IPS DF 4.7 (cell line): ENCODE measurements around the gene PPP2R3C.
"Not testable (repeated sequence)": the region's sequence is repeated elsewhere in the genome, so short reads cannot be mapped to it uniquely, and the experiment has no call there.

Source experiments
- DNase-seq: peaks from one replicate; pipeline ENCODE4 v3.0.0-alpha.2; 2013; ENCODE audit warnings: low spot score; ENCODE audit errors: extremely low read depth

The PPP2R3C gene

DNA sequence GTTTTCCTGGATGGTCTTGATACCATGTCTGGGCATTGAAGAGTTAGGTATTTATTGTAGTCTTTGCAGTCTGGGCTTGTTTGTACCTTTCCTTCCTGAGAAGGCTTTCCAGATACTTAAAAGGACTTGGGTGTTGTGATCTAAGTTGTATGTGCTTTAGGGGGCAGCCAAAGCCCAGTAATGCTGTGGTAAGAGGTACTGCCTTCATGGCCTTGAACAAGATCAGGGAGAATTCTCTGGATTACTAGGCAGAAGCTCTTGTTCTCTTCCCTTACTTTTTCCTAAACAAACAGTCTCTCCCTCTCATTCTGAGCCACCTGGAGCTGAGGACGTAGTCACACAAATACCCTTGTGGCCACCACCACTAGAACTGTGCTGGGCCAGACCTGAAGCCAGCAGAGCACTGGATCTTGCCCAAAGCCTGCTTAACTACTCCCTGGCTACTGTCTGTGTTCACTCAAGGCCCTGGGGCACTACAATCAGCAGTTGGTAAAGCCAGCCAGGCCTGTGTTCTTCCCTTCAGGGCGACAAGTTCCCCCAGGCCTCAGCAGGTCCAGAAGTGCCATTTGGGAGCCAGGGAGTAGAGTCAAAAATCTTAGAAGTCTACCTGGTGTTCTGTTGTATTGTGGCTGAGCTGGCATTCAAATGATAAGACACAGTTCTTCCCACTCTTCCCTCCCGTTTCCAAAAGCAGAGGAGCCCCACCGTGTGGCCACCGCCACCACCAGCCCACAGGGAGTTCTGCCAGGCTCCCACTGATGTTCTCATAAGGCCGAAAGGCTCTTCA, 11.9 kb upstream of the PPP2R3C start:
- no peak for DNase-seq

DNA sequence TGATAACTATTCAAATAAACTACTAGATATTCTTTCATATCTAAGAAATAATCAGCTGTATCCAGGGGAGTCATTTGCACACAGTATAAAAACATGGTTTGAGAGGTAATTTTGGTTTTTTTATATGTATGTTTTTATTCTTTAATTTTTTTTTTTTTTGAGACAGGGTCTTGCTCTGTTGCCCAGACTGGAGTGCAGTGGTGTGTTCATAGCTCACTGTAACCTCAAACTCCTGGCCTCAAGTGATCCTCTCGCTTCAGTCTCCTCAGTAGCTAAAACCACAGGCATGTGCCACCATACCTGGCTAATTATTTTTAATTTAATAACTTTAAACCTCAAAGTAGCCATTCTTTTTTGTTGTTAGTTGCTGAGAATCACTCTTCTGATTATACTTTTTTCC, 2.3 kb upstream of the PPP2R3C start:
- DNase-seq, result no peak

DNA sequence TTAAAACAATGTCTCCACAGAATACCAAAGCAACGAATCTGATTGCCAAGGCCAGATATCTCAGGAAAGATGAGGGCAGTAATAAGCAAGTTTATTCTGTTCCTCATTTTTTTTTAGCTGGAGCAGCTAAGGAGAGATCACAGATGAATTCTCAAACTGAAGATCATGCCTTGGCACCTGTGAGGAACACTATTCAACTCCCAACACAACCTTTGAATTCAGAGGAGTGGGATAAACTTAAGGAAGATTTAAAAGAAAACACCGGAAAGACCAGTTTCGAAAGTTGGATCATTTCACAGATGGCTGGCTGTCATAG, 1.6 kb upstream of the PPP2R3C start:
- DNase-seq, result no peak

DNA sequence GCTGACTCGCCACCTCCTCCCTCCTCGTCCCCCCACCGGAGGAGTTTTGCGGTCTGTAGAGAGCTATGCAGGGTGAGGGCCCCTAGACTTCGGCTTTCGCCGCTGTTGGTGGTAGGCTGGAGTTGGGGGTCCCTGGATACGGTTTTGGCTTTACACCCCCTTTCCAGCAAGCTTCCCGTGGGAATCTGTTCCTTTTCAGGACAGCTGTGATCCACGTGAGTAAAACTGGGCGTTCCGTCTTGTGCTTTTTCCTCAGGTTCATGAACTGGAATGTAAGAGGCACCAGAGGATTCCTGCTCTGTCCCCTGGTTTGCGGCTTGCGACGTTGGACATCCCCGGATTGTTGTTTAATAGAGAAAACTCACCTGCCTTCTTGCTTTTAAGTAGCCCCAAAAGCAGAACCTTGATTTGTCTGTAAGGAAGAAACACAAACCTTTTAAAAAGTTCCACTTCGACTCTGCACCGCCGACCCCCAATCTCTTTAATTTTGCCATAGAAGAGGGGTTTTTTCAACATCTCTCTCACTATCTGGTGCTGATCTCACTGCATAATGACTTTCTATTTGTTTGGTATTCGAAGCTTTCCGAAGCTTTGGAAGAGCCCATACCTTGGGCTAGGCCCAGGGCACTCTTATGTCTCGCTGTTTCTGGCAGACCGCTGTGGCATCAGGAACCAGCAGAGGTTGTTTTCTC, 1.1 kb upstream of the PPP2R3C start:
- DNase-seq, result no peak

DNA sequence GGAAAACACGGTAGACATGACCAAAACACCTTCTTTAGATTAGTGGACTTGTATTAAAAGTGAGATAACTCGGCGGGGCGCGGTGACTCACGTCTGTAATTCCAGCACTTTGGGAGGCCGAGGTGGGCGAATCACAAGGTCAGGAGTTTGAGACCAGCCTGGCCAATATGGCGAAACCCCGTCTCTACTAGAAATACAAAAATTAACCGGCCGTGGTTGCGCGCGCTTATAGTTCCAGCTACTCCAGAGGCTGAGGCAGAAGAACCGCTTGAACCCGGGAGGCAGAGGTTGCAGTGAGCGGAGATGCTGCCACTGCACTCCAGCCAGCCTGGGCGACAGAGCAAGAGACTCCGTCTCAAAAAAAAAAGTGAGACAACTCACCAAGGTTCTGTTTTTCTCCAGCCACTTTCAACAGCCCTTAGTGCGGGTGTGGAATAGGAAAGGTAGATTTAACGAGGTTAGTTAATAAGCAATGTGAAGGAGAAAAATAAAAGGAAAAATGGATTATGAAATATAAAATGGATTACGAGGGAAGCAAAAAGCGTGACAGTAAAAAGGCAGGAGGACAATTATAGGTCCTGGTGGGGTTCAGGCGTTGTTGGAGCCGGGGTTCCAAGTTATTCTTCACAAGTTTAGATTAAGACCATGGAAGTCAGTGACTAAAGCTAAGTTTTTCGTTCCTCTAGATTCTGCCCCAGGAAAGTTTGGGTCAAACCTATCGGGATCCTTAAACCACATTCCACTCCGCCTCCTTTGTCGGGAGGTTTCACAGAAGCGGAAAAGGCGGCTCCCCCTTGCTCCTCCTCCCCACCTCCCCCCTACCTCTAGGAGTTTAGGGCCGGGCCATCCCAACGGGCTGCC, 534 bp downstream of the PPP2R3C start:
- DNase-seq, result no peak

DNA sequence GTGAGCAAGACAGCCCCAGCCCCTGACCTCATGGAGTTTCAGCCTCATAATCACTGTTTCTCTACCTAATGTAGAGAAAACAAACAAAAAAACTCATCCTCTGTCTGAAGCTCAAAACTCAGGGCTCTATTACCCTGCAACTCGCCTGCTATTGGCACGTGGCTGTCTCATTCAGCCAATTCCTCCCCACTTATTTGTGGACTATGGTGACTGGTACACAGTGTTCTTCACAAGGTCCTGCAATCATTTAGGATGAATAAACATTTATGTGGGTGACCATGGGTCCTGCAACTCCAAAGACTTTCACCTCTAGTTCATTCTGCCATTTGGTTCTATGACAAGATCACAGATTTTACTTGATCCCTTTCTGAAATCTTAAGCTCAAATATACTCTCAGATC, 4.7 kb downstream of the PPP2R3C start:
- DNase-seq, result no peak

DNA sequence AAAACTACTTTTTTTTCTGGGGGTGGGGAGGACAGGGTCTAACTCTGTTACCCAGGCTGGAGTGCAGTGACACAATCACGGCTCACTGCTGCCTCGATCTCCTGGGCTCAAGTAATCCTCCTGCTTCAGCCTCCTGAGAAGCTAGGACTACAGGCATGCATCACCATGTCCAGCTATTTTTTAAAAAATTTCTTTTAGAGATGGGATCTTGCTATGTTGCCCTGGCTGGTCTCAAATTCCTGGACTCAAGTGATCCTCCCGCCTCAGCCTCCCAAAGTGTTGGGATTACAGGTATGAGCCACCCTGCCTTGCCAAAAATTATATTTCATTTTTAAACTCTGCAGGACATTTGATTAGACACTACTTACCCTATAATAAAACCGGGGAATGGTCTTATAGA, 5.5 kb downstream of the PPP2R3C start:
- DNase-seq, result no peak

DNA sequence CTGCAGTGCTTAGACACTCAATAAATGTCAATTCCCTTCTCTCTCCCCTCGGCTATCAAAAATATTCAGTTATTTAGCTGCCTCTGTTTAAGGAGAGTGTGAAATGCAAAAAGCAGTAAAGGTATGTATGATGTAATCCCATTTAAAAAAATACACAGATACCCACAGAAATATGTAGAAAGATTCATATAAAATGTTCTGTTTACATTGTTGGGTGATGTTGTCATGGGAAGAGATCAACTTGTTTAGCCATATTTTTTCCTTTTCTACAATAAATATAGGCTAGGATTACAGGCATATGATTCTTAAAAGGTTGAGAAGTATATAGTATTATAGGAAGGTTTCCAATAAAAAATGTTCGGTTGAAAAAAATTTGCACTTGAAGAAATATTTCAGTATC, 7.8 kb downstream of the PPP2R3C start:
- DNase-seq, result no peak

DNA sequence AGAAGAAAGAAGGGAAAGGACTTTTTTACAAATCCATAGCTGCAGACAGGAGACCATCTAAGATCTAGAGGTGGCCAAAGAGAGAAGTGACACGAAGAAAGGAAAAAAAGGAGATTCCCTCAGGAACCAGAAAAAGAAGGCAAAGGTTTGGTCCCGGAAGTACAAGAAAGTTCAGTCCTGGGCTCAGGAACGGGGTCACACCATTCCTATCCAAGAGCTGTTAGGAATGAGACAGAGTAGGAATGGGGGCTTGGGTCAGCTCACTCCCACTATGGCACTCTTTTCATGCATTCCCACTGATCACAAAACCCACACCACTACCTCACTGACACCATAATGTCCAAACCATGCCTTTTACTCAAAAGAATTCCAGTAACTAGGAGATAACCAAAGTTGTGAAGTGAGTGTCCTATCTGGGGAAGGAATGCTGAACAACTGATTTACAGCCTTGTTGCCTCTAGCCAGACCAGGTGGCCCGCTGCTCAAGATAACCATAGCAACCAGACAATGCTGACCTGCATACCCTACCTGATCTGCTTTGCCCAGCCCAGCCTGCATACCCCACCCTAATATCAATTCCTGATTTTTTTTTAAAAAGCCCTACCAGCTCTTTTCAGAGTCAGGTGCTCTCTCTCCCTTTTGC, 8.4 kb downstream of the PPP2R3C start:
- DNase-seq, result no peak

DNA sequence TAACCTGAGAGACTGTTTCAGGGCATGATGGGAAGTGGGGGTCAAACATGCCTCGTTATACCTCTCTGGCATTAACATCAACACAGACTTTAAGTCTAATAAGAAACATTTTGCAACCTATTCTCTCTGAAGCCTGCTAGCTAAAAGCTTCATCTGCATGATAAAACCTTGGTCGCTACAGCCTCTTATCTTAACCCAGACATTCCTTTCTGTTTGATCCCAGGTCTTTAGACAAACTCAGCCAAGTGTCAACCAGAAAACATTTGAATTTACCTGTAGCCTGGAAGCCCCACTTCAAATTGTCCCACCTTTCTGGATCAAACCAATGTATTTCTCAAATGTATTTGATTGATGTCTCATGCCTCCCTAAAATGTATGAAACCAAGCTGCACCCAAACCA, 9.1 kb downstream of the PPP2R3C start:
- no peak for DNase-seq

DNA sequence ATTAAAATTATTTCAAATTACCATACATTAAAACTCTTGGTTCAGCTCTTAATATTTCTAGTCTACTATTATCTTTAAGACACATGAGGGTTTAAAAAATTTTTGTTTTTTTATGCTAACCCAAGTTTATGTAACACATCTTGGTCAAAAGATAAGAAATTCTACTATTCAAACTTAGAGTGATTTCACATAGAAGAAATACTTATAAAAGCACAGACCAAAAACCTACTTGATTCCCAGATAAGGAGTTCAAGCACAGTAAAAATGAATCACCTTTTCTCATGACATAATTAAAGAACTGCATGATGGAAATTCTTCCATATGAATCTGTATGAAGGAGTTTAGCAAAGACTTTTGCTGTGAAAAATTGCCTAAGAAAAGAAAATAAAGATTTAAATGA, 13.9 kb downstream of the PPP2R3C start:
- no peak for DNase-seq

DNA sequence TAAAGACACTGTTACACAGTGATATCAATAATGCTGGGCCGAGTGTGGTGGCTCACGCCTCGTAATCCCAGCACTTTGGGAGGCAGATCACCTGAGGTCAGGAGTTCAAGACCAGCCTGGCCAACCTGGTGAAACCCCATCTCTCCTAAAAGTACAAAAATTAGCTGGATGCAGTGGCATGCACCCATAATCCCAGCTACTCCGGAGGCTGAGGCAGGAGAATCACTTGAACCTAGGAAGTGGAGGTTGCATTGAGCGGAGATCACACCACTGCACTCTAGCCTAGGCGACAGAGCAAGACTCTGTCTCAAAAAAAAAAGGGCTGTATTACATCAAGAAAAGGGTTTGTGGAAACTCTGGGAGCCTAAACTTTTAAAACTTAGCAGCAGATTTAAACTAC, 27.1 kb downstream of the PPP2R3C start:
- DNase-seq, result not testable (repeated sequence)

DNA sequence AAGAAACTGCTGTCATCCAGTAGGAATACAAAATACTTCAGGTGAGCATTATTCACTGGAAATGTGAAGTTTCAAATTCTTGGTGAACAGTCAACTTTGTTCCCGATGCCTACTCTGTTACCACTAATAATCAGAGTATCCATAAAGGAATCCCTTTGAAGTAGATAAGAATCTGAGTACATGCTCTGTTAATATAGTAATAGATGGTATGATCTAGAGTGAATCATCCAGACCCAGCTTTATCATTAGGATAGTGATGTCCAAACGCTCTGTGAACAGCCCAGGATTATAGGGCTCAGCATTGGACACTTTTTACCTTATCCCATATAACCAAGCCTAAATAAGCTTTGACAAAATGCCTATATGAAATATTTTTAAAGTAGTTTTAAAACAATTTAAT, 33.3 kb downstream of the PPP2R3C start:
- DNase-seq, result no peak

DNA sequence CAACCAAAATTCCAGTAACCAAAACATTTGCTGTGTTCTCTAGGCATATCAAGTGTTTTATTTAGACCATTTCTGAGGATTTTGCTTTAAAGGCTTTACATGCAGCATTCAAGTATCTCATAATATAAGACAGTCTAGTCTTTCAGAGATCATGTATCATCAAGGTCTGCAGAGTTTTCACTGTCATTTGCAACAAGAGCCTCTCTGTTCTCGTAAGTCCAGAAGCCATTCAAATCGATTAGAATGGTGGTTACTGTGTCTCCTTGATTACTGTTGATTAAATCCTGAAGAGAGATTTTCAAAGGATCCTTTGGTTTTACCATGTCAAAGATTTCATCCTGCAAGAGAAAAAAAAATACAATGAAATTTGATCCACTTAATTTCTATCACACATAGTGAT, 36.3 kb downstream of the PPP2R3C start:
- no peak for DNase-seq

DNA sequence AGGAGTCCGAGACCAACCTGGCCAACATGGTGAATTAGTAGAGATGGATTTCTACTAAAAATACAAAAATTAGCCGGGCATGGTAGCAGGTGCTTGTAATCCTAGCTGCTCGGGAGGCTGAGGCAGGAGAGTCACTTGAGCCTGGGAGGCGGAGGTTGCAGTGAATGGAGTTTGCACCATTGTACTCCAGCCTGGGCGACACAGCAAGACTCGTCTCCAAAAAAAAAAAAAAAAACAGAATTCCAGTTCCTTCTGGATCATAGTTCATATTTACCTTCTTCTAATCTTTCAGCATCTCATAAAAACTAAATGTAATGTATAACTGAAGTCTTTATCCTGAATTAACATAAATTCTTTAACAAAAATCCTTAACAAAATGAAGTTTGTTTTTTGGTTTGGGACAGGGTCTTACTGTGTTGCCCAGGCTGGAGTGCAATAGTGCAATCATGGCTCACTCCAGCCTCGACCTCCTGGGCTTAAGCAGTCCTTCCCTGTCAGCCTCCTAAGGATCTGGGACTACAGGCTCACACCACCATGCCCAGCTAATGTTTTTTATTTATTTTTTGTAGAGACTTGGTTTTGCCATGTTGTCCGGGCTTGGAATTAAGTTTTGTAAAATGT, 38.1 kb downstream of the PPP2R3C start:
- no peak for DNase-seq

DNA sequence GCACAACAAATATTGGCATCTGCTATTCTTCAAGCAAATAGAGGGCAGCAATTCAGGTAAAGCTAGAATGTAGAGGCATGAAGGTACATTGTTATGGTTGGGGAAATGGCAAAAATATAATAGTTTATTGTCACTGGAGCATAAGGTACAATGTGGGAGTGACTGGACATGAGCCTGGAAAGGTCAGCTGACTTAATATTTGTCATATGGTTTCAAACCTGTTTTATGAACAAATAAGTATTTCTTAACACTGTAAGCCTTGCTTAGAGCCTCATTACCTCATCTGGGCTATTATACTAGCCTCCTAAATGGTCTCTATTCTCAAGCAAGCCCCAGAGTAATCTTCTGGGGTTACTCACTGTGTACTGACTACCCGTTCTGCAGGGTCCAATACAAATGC, 42.0 kb downstream of the PPP2R3C start:
- DNase-seq, result no peak

DNA sequence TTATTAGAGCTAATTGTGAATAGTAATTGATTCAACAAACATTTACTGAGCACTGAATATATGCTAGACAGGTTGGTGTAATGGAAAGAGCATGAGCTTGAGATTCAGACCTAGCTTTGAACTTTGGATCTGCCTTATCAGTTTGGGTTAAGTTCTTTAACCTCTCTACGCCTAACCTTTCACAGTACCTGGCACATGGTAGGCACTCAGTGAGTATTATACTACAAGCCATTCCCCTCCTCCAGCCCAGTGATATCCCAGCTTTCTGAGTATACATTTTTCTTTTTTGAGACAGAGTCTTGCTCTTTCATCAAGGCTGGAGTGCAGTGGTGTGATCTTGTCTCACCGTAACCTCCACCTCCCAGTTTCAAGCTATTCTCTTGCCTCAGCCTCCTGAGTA, 43.7 kb downstream of the PPP2R3C start:
- no peak for DNase-seq

DNA sequence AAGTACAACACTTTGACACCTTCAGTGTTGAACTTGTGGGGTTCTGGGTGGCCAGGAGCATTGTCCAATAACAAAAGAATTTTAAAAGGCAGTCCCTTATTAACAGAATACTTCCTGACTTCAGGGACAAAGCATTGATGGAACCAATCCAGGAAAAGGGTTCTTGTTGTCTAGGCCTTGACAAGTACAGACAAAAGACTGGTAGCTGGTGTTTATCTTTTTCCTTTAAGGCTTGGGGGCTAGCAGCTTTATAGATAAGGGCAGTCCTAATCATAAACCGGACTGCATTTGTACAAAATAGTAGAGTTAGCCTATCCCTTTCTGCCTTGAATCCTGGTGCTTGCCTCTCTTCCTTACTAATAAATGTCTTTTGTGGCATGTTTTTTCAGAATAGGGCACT, 48.3 kb downstream of the PPP2R3C start:
- no peak for DNase-seq

DNA sequence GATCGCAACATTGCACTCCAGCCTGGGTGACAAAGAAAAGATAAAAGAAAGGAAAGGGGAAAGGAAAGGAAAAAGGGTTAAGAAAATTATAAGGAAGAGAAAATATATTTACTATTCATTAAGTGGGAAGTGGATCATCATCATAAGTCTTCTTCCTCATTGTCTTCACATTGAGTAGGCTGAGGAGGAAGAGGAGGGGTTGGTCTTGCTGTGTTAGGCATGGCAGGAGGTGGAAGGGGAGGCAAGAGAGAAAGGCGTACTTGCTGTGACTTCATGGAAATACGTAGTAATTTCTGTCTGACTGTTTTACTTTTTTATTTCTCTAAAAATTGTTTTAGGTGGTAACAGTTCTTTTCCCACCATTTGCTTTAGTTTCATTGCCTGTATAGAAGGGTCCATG, 49.6 kb downstream of the PPP2R3C start:
- DNase-seq, result no peak

DNA sequence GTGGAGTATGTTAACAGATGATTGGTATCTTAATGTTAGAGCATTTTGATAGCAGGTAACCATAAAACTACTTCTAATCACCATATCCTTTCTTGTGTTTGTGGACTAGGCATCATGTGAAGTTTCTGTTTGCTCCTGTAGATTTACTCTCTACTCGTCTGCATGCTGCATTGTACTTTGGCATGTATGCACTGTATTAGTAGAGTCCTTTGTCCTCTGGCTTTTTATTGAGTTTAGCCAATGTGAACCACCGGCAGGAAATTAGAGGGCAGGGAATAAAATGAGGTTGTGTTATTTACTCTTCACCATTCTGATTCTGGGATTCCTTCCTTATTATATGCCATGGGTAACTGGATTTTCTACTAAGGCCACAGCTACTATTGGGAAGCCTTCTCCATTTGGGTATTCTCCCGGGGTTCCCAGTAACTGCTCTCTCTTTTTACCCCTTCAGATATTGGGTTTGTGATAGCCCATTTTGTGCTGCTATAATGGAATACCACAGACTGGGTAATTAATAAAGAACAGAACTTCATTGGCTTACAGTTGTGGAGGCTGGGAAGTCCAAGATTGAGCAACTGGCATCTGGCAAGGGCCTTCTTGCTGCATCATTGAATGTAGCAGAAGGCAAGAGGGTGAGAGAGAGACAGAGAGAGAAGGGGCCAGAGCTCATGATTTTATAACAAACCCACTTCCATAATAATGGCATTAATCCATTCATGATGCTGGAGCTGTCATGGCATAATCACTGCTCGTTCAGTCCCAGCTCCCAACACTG, 53.4 kb downstream of the PPP2R3C start:
- DNase-seq, result no peak

DNA sequence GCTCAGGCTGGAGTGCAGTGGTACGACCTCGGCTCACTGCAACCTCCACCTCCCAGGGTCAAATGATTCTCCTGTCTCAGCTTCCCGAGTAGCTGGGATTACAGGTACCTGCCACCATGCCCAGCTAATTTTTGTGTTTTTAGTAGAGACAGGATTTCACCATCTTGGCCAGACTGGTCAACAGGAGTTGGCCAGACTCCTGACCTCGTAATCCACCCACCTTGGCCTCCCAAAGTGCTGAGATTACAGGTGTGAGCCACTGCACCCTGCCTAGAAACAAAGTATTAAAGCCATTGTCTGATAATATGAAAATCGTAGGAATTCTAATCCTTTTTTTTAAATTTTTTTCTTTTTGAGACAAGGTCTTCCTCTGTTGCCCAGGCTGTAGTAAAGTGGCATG, 56.1 kb downstream of the PPP2R3C start:
- DNase-seq, result not testable (repeated sequence)
